GM21367 (cell line): ENCODE results near the gene LONRF2.
"Not testable (repeated sequence)": the region's sequence is repeated elsewhere in the genome, so short reads cannot be mapped to it uniquely, and the experiment has no call there.

ENCODE experiments used
- ATAC-seq: cut with Tn5 transposase; IDR thresholded peaks from one replicate; pipeline ENCODE4 v1.9.1; 2021; ENCODE audit not compliant: unreplicated experiment

The LONRF2 gene

GRCh38 chr2:100256416-100256815, 65.9 kb downstream of the LONRF2 start:
- ATAC-seq, result no peak

DNA sequence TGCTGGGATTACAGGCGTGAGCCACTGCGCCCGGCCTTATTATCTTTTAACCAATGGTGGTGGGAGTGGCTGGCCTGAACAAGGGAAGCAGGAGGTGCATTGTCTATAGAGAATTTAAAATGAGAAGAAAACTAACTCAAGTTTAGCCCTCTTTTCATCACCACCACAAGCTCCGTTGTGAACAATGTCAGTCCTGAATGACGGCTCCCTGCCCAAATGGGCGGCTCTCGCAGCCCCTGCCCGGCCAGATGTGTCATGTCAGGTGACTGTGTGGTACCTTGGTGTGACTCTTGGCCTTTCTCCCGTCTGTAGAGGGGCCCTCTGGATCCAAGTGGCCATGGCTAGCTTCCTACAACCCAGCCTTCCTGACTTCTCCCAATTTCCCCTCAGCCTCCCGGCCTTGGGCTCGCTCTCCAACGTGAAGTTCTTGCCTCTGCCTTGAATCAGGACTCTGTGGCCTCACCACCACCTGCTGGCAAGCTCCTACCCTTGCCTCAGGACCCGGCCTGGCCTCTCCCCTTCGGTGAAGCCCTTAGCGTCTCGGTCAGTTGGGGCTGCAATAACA, 67.6 kb downstream of the LONRF2 start:
- no peak for ATAC-seq

GRCh38 chr2:100253786-100254185, 68.5 kb downstream of the LONRF2 start:
- no peak for ATAC-seq

- no peak for ATAC-seq
Observed at GRCh38 chr2:100252811-100253698, 69.2 kb downstream of the LONRF2 start.

GRCh38 chr2:100250645-100251044, 71.7 kb downstream of the LONRF2 start:
- no peak for ATAC-seq

DNA sequence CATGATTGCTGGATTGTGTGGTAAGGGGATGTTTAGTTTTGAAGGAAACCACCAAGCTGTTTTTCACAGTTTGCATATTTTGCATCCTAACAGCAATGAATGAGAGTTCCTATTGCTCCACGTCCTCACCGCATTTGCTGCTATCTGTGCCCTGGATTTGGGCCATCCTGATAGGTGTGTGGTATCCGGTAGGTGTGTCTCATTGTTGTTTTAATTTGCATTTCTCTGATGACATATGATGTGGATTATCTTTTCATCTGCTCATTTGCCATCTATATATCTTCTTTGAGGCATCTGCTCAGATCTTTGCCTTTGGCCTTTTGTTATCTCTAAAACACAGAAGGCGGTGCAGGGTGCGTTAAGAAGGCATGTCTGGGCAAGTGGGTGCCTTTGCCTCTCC, 73.3 kb downstream of the LONRF2 start:
- no peak for ATAC-seq

- not testable (repeated sequence) for ATAC-seq
Observed at GRCh38 chr2:100248556-100248955, 73.7 kb downstream of the LONRF2 start.

GRCh38 chr2:100248044-100248330, 74.3 kb downstream of the LONRF2 start:
- peak; percentile 13 for ATAC-seq

DNA sequence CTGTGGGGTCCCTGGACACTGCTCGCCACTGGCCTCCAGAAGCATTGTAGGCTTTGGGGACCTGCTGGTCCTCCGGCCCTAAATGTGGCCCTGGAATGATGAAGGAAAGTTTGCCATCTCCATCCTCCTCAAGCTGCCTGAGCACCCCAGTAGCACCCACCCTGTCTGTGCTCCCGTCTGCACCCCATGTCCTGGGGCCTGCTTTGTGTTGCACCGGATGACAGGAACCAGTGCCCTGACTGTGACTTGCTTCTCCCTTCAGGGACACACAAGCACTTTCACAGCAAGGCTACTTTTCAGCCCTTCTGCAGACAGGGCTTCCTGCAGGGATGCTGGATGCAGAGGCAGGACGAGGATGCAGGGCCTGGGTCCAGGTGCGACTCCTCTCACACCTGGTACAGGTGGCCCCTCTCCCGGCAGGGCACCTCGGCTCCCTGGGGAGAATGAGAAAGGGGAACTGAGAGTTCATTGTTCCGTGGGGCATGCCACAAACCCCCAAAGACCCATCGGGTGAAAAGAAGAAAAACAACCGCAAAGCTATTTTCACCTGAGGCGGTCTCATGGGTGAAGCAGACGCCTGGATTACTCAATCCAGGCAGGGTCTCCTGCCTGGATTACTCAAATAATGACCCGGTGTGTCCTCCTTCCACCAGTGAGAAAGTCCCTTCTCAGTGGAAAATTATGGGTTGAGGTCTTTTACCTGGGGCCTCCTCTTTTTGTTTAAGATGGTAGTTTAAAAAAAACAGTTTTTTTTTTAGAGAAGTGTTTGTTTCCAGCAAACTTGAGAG, 74.9 kb downstream of the LONRF2 start:
- peak; percentile 76 for ATAC-seq

DNA sequence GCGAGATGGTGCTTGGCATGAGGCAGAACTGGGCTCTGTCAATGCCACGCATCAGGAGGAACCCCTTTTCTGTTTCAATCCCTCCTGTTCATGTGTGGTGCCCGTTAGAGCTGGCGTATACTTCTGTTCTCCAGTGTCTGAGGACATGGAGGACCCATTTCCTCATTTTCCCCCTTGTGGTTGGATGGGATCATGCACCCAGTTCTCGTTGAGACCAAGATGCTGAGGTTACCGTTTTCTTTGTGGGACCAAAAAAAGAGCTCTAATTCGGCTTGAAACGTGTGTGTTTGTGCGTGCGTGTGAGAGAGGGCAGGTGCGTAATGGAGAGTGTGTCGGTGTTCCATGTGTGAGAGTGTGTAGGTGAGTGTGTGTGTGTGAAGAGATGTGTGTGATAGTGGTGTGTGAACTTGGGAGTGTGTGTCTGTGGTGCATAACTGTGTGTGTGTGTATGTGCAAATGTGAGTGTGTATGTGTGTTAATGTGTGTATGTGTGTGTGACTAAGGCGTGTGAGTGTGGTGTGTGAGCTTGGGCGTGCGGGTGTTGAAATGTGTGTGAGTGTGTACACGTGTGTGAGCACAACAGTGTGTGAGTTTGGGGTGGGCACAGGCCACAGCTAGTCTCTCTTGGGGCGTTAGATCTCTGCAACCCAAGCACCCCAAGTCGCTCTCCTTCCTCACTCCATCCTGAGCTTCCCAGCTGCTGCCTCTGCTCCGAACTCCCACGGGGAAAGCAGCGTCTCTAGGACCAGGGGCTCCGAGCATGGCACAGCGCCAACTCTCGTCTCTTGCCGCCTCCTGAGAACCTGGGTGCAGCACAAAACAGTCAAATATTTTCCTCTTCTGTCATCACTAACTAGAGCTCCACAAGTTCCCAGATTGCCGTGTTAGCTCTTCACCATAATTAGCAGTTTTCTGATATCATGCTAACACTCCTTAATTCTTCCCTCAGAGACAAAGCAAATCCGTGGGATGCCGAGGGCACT, 75.8 kb downstream of the LONRF2 start:
- ATAC-seq, result no peak

GRCh38 chr2:100245681-100246080, 76.6 kb downstream of the LONRF2 start:
- ATAC-seq, result no peak

DNA sequence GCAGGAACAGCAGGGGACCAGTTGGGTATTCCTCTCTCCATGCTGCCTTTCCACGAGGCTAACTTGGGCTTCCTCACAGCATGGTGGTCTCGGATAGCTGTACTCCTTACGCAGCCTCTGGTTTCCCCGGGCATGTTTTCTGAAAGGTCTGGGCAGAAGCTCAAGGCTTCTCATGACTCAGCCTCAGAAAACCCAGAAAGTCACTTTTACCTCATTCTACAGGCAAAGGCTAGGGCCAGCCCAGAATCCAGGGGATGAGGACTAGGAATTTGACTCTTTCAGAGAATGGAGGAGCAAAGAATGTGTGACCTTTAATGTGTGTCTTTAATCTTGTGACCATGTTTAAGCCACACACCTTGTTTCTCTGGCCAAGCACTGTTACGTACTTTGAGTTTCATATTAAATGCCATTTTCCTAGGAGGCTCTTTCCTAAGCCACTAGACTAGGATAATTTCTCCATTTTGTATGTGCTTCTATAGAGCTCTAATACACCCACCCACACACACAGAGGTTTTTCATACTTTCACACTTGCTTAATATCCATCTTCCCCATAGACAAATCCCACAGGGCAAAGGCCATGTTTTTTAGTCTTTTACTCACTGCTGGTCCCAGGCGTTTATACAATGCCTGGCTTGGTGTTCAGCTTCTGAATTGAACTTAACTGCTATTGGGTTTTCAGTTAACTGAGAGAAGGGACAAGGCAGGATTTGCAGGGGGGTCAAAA, 77.3 kb downstream of the LONRF2 start:
- no peak for ATAC-seq

- no peak for ATAC-seq
Observed at GRCh38 chr2:100243631-100244030, 78.7 kb downstream of the LONRF2 start.

DNA sequence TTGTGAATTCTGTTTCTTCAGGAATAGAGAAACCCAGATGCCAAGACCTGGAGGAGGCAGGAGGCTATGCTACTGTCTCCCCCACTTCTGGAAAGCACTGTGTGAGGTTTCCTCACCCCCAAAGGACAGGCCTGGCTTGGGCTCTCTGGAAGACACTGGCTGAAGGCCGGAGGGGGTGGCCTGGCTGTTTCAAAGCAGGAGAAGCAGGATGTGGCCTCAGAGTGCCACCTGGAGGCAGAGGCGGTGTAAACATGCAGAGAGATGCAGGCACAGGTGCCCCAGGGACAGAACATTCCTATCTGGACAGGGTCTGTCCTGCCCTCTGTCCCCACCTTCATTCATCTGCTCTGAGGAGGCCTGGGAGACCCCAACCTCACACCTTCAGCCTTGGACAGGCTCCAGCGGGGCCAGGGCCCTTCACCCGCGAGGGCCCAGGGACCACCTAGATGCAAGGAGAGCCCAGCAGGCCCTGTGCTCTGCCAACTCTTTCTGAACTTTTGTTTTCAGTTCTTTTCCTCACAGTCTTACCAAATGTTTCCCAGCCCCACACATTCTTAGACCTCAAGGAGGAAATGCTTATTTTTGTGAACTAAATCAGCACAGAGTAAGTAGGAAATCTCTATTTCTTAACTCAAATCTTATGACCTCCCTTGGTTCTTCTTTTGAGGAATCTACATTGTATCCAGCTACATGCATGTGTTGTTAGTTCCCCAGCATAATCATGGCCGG, 79.2 kb downstream of the LONRF2 start:
- no peak for ATAC-seq

DNA sequence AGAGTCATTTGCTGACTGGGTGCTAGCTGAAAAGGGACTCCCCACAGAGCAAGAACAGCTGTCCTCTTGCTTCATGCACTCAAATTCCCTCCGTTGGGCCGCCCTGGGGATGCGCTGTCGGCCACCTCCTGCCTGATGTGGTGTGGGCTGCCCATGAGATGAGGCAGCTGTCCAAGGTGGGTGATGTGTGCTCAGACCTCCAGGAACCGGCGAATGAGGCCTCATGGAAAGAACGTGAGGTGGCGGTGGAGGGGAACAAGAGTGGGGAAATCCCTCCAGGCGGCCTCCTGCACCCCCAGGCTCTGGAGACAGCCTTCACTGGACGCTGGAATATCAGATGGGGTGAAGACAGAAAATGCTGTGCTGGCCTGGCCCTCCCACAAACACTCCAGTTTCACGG, 79.8 kb downstream of the LONRF2 start:
- no peak for ATAC-seq

- no peak for ATAC-seq
Observed at GRCh38 chr2:100241236-100241635, 81.1 kb downstream of the LONRF2 start.

- ATAC-seq, result no peak
Observed at GRCh38 chr2:100240386-100240785, 81.9 kb downstream of the LONRF2 start.

- ATAC-seq, result no peak
Observed at GRCh38 chr2:100239486-100240210, 82.7 kb downstream of the LONRF2 start.

DNA sequence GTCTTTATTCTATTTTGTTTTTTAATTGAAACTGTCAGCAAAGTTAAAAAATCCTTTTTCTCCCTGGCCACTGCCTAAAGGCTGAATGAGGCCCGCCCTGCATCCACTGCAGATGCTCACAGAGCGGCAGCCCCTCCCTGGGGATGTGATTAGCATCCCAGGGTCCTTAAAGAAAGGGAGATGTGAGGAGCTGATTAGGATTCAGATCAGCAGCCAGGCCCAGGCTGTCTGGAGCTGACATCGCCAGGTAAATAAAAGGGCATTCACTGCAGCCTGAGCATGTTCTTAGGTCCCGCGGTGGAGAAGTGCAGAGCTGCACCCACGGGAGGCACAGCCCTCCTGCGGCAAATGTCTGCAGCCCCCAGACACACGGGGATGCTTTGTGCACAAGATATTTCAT, 83.8 kb downstream of the LONRF2 start:
- ATAC-seq, result no peak
